ENCODE measurements around the gene MCM3AP.
"Not testable (repeated sequence)": the region's sequence is repeated elsewhere in the genome, so short reads cannot be mapped to it uniquely, and the experiment has no call there.

The MCM3AP gene

DNA sequence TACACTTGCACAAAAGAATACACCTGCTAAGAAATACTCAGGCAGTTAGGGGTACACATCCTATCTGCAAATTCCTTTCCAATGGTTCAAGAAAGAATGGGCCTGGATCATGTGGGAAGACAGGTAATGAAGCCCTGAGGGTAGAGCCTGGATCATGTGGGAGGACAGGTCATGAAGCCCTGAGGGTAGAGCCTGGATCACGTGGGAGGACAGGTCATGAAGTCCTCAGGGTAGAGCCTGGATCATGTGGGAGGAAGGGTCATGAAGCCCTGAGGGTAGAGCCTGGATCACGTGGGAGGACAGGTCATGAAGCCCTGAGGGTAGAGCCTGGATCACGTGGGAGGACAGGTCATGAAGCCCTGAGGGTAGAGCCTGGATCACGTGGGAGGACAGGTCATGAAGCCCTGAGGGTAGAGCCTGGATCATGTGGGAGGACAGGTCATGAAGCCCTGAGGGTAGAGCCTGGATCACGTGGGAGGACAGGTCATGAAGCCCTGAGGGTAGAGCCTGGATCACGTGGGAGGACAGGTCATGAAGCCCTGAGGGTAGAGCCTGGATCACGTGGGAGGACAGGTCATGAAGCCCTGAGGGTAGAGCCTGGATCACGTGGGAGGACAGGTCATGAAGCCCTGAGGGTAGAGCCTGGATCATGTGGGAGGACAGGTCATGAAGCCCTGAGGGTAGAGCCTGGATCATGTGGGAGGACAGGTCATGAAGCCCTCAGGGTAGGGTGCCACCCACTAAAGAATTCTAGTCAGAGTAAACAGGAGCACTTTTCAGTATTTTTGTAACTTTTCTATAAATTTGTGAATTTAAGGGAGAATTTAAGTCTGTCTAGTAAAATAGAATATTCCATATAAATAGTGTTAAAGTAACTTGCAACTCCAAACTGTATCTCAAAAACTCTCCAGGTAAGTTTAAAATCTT is 84.3 kb downstream of the MCM3AP start:
- not testable (repeated sequence) for DNase-seq

DNA sequence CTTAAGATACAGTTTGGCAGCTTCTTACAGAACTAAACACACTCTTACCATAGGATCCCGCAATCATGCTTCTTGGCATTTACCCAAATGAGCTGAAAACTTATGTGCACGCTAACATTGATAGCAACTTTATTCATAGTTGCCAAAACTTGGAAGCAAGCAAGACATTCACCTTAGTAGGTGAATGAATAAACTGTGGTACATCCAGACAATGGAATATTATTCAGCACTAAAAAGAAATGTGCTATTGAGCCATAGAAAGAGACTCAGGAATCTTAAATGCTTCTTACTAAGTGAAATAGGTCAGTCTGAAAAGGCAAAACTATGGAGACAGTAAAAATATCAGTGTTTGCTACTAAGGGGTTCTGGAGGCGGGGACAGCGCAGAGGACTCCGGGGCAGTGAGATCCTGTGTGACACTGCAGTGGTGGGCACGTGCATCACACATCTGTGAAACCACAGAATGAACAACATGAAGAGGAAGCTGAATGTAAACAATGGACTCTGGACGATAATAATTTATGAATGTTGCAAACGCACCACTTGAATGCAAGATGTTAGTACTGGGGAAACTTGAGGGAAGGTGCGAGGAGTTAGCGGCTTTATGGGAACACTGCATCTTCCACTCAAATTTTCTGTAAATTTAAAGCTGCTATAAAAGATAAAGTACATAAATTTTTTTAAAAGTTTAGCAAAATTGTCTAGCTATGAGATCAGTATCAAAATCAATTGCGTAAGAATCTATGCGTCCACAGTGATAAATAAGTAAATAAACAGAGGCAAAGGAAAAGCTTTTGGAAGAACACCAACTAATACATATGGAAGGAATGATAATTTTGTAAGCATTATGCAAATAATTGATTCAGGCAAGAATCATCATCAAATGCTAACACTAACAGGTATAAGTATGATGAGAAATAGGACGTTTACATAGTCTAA is 85.7 kb downstream of the MCM3AP start:
- DNase-seq = no peak

DNA sequence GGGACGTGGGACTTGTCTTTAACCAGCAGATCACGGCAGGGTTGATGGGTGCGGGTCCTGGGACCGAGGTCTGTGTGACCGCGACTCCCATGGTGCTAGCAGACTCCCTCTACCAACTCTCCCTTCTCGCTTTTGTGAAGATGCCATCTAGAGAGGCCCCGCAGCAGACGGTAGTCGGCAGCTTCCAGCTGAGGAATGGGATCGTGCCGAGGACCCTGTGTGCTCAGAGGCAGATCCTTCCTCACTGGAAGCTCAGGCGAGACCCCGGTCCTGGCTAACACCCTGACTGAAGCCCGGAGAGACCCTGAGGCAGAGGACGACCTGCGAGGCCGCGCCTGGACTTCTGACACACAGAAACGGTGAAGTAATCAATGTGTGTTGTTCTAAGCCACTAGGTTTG is 88.7 kb downstream of the MCM3AP start:
- no peak for DNase-seq

DNA sequence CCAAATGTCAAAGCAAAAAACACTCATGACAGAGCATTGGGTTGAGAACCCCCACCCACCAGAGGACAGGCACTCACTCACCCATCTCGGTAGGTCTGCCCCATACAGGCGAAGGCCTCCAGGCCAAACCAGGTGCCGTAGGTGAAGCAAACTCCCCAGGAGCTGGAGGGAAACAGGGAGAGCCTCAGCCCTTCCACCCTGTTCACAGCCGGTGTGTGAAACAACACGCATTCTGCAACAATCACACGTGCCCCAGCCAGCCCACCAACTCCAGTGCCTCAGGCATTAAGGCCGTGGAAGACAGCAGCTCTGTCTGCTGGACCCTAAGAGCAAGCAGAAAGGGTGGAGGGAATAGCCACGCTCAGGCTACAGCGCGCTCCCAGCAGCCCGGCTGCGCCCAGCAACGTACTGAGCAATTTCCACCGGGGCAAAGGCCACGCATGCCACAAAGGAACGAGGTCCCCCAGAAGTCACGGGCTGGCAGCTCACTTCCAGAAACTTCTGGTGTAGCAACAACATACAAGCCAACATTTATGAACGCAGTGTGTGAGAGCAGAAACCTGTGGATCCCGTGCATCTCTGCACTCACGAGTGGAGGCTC is 89.7 kb downstream of the MCM3AP start:
- no peak for DNase-seq

DNA sequence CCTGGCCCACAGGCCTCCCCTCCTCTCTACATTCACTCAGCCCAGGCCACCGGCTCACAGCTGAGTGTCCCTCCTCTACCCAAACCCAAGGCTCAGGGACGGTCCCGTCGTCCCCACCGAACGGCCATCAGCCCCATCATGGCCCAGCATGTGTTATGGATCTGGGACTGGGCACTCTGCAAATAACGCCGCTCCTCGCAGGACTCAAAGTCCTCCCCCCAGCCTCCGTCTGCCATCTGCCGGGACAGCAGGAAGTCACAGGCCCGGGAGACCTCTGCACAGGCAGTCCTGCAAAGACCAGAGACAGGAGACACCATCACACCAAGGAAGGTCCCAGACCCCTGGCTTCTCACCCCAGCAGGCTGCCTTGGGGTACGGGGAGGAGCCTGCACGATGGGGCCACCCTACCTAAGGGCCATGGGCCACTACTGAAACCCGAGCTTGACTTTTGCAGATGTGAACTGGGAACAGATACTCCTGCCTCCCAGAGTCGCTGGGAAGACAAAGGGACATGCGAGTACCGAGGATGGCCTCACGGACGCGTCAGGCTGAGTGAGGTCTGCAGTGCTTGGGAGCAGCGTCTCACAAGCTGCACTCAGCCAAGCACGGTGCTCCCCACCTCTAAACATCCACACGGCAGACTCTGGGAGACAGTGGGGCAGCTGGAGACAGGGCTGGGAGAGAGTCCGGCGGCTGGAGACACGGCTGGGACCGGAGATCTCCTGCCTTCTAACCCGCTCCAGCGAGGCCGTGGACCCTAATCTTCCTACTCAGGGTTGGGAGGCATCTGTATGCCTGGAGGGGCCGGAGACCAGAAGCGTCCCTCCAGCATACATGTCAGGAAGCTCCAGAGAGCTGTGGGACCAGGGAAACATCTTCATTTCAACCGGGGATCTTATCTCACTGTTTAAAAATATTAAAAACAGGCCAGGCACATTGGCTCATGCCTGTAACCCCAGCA is 90.8 kb downstream of the MCM3AP start:
- DNase-seq = no peak

DNA sequence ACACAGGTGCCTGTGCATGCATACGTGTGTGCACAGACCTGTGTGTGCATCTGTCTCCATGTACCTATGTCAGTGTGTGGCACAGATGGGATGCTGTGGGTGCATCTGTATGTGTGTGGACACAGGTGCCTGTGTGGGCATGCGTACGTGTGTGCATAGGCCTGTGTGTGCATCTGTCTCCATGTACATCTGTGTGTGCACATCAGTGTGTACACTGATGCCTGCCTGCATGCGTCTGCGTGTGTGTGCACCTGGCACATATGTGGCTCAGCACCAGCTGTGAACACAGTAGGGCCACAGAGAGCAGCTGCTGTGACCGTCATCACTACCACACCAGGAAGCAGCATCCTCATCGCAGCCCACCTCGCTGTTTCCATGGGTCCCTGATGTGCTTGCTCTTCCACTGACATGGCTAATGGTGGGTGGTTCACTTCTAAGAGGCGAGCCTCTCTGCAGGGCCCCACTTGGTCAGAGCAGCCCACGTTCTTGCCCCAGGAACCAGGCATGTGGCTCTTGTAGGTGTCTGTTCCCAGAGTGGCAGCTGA is 91.5 kb downstream of the MCM3AP start:
- no peak for DNase-seq

DNA sequence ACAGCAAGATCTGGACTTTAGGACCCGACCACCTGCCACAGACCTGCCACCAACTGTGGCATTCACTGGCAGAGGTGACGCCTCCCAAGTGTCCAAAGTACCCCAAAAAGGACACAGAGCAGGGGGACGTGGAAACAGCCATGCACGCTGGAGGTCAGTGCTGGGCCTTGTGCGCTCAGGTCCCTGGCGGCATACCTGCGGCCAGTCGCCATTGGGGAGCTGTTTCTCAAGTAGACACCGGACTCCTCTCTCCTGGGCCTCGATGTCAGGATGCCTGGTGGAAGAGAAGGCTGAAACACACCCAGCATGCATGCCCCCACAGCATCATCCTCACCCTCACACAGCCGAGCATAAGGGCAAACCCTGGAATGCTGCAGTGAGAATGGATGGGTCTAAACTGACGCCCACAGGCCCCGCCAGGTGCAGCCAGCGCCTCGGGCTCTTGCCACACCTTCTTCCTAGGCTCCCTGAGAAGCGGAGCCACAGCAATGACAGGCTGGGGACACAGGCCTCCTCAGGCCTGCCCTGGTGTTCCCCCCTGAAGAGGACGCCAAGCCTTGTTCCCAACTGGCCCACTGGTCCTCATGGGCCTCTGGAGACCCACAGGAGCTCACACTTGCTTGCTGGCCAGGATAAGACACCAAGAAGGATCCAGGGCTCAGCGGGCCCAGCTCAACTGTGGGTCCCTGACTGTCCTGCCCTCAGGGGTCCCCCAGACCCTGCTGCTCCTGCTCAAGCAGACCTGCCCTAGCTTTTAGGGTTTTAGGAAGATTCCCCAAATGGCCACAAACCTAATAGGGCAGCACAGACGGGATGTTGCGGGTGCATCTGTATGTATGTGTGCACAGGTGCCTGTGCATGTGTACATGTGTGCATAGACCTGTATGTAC is 93.5 kb downstream of the MCM3AP start:
- no peak for DNase-seq

DNA sequence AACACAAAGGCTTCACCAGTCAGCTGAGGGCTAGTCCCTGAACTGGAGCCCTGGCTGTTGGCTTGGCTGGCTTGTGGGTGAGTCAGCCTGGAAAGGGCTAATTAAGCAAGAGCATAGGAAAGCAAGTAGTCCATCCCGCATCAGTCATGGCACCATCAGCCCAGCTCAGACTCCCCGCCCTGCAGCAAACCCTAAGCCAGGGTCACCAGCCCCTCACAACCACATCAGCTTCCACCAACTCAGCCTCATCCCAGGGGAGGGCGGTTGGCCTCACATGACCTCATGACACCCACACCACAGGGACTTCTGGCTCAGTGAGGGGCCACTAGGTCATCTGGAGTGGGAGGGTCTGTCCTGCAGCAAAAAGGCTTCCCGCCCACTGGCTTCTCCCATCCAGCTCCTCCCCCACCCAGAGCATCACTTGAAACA is 94.1 kb downstream of the MCM3AP start:
- DNase-seq = no peak

DNA sequence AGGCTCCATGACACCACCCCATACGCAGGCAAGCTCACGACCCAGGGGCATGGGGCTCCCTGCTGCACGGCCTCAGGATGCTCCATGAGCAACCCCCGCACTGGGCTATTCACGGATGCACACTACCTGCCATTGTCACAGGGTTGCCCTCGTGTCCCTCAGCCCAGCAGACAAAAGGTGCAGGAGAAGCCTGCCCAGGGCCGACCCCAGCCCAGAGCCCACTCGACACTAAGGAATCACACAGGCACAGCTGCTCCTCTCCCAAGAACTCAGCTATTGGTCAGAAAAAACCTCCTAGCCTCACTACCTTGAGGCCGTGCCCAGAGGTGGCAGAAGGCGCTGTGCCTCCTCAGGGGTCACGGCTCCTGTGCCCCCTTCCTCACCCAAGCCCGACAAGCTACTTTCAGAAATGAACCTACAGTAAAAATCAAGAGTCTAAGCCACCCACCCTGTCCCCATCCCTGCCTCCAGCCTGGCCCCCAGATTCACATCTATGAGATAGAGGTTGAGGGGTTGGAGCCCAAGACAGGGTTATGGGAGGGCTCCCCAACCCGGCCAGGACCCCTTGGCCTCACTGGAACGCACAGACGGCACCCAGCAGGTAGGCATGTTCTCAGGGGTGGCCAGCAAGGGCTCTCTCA is 94.8 kb downstream of the MCM3AP start:
- DNase-seq = no peak

DNA sequence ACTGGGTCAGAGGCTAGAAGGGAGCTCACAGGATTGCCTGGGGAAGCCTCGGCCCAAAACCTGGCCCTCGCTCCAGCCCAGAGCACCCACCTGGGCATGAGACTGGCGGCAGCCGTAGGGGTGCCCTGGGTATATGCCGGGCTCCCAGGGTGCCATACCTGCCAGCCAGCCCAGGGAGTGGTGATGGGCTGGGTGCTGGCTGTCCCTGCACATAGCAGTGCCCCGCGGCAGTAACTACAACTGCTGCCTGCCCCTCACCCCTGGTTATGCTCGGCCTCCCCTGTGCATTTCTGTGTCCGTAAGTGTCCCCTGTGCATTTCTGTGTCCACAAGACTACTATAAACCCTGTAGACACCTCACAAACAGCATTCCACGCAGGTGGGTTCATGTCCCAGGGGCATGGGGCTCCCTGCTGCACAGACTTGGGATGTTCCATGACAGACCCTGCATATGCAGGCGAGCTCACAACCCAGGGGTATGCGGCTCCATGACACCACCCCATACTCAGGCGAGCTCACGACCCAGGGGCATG is 95.4 kb downstream of the MCM3AP start:
- DNase-seq = no peak

DNA sequence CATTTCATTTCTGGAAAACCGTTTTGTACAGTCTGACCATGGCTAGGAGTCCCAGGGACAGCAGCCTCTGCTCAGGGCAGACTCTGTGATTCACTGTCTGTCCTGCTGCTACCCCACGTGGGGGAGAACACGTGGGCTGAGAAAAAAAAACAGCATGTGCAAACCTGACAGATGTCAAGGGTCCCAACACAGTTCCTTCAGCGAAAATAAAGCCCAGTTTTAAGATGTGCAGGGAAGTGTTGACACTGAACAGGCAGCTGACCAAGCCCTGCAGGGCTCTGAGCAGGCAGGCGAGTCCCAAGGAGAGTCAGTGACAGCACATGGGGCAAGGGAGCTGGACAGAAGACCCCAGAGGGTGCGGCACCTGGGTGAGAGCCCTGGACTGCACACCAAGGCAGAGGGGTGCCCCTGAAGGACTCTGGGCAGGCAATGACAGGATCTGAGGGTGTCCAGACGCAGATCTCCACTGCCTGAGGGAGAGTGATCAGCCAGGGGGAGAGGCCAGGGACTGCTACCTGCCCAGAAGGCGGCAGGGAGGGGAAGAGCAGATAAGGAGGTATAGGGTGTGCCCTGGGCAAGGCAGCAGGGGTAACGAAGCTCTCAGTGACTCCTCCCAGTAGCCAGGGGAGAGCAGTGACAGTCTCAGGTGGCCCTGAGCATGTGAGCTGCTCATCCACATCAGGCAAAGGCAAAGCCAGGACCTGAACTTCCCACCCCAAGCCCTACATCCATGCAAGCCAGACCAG is 96.0 kb downstream of the MCM3AP start:
- DNase-seq = no peak

DNA sequence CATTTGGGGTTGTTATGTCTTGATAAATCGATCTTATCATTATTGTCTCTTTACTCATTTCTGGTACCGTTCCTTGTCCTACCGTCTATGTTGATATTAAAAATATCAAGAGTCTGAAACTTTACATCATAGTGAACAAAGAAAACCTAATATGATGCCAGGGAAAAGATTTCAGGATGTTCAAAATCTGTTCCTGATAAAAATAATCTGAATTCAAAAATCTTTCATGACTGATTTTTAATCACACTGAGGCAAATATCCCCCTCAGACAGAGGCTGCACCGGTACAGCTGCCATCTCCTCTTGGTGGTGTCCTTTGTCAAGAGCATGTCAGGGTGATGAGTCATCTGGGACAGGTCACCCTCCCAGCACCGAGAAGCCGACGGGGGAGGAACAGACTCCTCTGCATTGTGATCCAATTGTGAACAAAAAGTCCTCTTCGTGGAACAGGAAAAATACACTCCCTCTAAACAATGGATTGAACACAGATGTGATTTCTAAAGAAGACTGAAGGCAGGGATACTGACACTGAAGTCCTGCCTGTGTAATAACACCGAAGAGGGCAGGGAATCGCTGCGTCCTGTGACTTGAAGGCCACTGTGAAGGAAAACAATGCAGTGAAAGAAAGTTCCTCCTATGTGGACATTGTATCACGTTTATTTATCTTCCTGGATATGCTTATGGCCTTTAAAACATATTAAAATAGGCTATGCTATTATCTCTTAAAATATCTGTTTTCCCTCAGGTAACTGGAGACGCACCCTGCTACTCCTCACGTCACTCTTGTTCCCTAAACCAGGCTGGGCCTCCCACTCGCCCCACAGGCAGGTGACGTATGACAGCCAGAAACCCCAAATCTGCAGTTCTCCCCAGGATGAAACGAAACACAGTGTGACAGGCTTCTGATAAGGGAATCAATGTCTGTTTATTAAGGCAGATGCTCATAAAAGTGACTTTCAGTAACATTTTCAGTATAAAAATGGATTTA is 96.9 kb downstream of the MCM3AP start:
- DNase-seq = peak; percentile 21 to 39

DNA sequence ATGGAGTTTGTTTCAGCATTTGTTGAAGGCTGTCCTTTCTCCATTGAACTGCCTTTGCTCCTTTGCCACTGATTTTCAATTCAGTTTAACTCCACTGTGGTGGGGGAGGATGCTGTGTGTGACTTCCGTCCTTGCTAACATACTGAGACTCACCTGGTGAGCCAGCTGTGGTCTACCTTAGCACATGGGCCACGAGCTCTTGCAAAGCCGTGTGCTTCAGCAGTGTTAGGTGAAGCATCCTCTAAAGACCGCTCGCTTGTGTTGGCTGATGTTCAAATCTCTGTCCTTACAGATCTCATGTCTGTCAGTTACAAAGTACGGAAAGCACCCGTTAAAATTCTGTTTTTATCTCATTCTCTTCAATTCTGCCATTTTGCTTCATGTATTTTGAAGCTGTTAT is 97.6 kb downstream of the MCM3AP start:
- no peak for DNase-seq

DNA sequence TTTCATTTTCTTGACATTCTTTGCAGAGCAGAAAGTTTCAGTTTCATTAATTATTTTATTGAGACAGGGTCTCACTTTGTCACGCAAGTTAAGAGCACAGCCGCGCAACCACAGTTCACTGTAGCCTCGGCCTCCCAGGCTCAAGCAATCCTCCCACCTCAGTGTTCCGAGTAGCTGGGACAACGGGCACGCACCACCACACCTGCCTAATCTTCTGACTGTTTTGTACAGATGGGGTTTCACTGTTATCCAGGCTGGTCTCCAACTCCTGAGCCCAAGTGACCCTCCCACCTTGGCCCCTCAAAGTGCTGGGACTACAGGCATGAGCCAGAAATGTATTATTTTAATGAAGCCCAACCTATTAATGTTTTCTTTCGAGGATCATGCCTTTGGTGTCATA is 98.2 kb downstream of the MCM3AP start:
- DNase-seq = no peak

DNA sequence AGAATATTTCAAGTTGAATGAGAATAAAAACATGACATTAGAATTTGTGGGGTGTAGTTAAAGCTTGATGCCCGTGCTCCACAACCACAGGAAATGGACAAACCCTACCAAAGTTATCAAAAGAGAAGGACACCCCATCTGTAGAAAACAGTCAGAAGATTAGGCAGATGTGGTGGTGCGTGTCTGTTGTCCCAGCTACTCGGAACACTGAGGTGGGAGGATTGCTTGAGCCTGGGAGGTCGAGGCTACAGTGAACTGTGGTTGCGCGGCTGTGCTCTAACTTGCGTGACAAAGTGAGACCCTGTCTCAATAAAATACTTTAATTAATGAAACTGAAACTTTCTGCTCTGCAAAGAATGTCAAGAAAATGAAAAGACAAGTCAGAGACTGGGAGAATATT is 99.7 kb downstream of the MCM3AP start:
- no peak for DNase-seq

Data from NCI-H2081 (cell line).